NCI-H774 (cell line): ENCODE data around the gene CLCF1.

Source experiments
- DNase-seq: peaks from one replicate; lab custom pipeline; 2025; lab: John Stamatoyannopoulos, UW

CLCF1 gene

GRCh38 chr11:67356387-67356863, 17.0 kb downstream of the CLCF1 start:
- DNase-seq: no peak

GRCh38 chr11:67355794-67356386, 17.5 kb downstream of the CLCF1 start:
- DNase-seq: no peak

GRCh38 chr11:67355023-67355793, 18.2 kb downstream of the CLCF1 start:
- no peak for DNase-seq

- DNase-seq: no peak
Measured at GRCh38 chr11:67354075-67355022, 19.0 kb downstream of the CLCF1 start.

- peak; percentile 90 for DNase-seq
Measured at GRCh38 chr11:67353317-67354074, 19.9 kb downstream of the CLCF1 start, which contains the start of gene POLD4. POLD4 (minus strand) TSS chr11:67353546; CDS start chr11:67353399, 147 bp downstream.

- DNase-seq: no peak
Measured at GRCh38 chr11:67352546-67353316, 20.7 kb downstream of the CLCF1 start.

GRCh38 chr11:67351275-67352005, 22.0 kb downstream of the CLCF1 start:
- DNase-seq: peak; percentile 28

- no peak for DNase-seq
Measured at GRCh38 chr11:67349928-67350465, 23.4 kb downstream of the CLCF1 start.

GRCh38 chr11:67349457-67349856, 23.9 kb downstream of the CLCF1 start:
- no peak for DNase-seq

GRCh38 chr11:67349036-67349435, 24.4 kb downstream of the CLCF1 start:
- no peak for DNase-seq

GRCh38 chr11:67347964-67348749, 25.2 kb downstream of the CLCF1 start:
- no peak for DNase-seq

GRCh38 chr11:67345920-67346819, 27.2 kb downstream of the CLCF1 start:
- peak; percentile 19 for DNase-seq

- DNase-seq: no peak
Measured at GRCh38 chr11:67345247-67345919, 28.0 kb downstream of the CLCF1 start.

- DNase-seq: no peak
Measured at GRCh38 chr11:67344264-67344663, 29.1 kb downstream of the CLCF1 start.

GRCh38 chr11:67337257-67337656, 36.1 kb downstream of the CLCF1 start:
- DNase-seq: no peak

GRCh38 chr11:67332081-67332691, 41.2 kb downstream of the CLCF1 start:
- DNase-seq: no peak

GRCh38 chr11:67323526-67323925, 49.9 kb downstream of the CLCF1 start:
- no peak for DNase-seq
